ENCODE measurements around the gene TPRA1.

Gene TPRA1

DNA sequence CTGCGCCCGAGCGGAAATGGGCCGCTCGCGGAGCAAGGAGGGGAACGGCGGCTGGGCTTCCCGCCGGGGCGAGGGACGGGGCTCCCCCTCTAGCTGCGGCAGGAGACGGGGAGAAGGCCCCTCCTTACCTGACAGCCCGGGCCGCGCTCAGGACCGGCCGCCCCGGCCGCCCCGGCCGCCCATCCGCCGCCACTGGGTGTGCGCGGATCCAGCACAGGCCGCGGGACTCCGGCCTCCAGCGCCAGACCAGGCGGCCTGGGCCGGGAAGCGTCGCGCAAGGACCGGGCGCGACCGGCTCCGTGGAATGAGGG lies 296 bp downstream of the TPRA1 start:
- no peak for DNase-seq (ENCODE audit: low read depth, low spot score)

- no peak for DNase-seq (ENCODE audit: low read depth, low spot score)
Measured at GRCh38 chr3:127589600-127590281, 792 bp downstream of the TPRA1 start.

- DNase-seq (ENCODE audit: low read depth, low spot score) = no peak
Measured at GRCh38 chr3:127588806-127589577, 1.5 kb downstream of the TPRA1 start.

- no peak for DNase-seq (ENCODE audit: low read depth, low spot score)
Measured at GRCh38 chr3:127587876-127588275, 2.7 kb downstream of the TPRA1 start.

DNA sequence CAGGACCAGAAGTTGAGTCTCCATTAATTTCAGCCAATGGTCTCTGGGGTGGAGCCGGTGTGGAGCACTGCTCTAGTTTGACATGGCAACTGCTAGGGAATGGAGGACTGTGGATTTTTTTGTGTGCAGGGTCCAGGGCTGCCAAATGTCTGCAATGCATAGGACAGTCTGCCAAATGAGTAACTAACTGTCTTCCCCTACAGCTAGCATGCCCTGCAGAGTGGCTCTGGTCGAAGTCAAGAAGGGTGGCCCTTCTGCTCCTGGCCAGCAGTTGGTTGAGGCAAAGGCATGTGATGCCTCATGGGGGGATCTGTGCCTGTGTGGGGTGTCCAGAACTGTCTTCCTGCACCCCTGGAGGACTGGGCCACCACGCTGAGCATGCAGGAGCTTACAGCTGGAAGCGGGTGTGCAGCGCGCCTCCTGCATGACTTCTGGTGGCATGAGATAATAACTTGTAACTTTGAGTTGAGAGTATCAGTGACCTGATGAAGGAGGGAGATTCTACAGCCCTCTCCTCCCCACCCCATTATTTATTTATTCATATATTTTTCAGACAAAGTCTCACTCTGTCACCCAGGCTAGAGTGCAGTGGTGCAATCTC lies 4.6 kb downstream of the TPRA1 start:
- no peak for DNase-seq (ENCODE audit: low read depth, low spot score)

- no peak for DNase-seq (ENCODE audit: low read depth, low spot score)
Measured at GRCh38 chr3:127585163-127585812, 5.2 kb downstream of the TPRA1 start.

DNA sequence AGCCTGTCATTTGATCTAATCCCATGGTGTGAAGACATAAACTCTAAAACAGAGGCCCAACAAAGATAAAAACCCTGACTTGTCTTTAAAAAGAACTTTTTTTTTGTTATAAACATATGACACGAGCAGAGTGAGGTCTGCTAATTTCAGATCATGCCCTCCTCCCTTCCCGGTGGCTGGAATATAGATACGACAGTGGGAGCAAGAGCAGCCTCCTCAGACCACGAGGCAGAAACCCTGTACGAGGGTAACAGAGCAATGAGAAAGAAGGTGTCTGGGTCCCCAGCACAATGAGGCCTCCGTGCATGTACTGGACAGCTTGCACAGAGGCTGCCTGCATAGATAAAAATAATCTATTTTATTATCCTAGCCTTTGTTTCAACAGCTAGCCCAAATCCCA lies 5.8 kb downstream of the TPRA1 start:
- no peak for DNase-seq (ENCODE audit: low read depth, low spot score)

GRCh38 chr3:127580327-127581060 lies 10.0 kb downstream of the TPRA1 start:
- DNase-seq (ENCODE audit: low read depth, low spot score) = no peak

DNA sequence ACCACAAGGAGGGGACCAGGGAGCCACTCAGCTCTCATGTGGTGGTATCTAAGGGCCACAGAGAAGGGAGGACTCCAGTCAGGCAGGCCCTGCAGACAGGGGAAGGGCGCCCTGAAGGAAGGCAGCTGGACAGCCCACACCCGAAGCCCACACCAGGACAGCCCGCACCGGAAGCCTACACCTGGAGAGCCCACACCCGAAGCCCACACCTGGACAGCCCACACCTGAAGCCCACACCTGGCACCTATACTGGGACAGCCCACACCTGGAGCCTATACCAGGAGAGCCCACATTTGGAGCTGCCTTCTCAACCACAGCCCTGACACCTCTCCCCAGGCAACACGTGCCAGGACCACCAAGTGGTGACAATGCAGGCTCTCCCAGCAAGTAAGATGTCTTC lies 11.7 kb downstream of the TPRA1 start:
- DNase-seq (ENCODE audit: low read depth, low spot score) = no peak

GRCh38 chr3:127578168-127578567 lies 12.4 kb downstream of the TPRA1 start:
- DNase-seq (ENCODE audit: low read depth, low spot score) = no peak

DNA sequence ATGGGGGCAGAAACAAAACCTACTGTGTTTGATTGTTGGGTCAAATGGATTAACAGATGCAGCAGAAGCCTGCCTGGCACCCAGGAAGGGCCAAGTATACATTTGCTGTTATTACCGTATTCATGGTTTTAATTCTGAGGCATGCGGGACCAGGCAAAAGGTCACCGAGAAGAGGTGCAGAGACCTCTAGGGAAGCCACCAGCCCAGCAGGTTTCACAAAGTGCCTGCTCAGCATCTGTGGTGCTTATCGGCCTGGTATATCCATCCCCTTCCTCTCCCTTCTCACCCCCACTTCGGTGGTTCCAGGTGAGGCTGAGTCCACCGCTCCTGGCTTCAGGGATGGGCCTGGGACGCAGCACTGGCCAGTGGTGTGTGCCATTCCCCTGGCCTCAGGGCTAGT lies 13.1 kb downstream of the TPRA1 start:
- no peak for DNase-seq (ENCODE audit: low read depth, low spot score)

DNA sequence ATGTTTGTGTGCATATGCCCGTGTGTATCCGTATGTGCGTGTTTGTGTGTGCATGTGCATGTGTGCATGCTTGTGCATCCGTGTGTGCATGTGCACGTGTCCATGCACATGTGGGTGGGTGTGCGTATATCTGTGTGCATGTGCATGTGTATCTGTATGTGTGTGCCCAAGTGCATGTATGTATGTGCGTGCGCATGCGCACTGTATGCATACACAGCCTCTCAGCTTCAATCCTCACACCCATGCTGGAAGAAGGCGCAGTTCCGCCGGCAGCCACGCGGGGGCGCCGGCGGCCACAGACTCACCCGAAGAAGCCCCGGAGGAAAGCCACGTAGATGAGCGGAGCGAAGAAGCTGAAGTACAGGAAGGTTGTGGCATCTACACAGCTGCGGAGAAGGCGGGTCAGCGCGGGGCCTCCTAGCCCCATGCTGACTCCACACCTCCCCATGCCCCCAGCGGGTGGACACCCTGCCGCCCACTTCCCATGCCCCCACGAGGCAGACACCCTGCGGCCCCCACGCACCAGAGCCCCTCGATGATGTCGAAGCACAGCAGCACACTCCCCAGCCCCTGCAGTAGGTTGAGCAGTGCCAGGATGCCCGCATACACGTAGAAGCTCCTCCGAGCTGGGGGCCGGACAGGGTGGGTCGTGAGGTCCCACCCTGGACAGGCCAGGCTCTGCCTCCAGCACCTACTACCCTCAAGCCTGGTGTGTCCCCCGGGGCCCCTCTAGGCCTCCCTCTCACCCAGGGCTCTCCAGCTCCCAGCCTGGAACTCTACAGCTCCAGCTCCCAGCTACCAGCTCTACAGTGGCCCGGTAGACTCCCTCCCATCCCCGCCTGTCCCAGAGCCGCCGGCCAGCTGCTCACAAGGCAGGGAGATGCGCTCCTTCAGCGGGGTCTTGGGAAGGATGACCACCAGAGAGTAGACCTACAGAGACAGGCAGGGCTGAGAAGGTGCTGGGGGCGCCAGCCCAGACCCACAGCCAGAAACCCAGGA lies 15.4 kb downstream of the TPRA1 start:
- peak; percentile 65 for DNase-seq (ENCODE audit: low read depth, low spot score)

DNA sequence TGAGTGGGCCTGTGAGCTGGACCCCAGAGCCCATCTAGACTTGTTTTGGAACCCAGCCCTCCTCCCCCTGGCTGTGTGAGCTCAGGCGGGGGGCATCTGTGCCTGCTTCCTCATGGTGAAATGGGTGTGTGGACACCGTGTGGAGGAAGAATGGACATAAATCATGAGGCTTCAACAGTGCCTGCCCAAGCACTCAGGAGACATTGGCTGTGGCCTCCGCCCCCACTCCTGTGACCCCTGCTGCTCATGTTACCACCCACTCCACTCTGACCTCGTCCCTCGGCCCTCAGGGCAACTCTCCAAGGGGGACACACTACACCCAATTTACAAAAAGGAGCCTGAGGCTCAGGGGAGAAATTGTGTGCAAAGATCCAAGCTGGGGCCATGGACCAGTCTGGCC lies 16.6 kb downstream of the TPRA1 start:
- DNase-seq (ENCODE audit: low read depth, low spot score) = no peak

DNA sequence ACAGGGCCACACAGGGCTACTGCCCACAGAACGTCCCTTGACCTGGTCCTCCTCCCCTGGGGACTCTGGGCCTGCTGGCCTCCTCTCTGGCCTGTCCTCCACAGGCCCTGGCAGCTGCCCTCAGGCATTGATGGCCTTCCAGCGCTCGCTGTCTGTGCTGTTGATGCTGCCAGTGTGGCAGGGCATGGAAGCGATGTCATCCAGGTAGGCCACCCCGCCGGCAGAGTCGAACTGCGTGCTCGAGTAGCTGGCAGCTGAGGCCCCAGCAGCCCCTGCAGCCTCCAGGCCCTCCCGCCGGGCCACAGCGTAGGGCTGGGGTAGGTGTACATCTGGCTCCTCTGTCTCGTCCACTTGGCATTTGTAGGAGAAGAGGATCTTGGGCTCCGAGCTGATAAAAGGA lies 17.1 kb downstream of the TPRA1 start:
- DNase-seq (ENCODE audit: low read depth, low spot score) = no peak

- no peak for DNase-seq (ENCODE audit: low read depth, low spot score)
Measured at GRCh38 chr3:127572735-127573134, 17.8 kb downstream of the TPRA1 start.

DNA sequence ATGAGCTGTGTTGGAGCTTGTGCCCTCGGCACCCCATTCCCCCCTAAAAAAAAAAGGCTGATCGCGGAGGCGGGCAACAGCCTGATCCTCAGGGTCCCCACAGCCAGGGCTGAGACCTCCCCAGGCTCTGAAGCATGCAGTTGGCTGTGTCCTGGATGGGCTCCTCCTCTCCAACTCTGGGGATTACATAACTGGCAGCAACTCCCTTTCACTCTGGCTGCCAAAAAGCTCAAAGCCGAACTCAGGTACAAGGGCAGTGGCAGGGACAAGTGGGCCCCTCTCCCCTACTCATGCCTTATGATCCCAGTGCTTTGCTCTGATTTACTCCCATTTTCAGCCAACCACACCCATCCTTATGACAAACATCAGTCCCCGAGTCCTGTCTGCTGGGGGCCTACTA lies 18.3 kb downstream of the TPRA1 start:
- no peak for DNase-seq (ENCODE audit: low read depth, low spot score)

DNA sequence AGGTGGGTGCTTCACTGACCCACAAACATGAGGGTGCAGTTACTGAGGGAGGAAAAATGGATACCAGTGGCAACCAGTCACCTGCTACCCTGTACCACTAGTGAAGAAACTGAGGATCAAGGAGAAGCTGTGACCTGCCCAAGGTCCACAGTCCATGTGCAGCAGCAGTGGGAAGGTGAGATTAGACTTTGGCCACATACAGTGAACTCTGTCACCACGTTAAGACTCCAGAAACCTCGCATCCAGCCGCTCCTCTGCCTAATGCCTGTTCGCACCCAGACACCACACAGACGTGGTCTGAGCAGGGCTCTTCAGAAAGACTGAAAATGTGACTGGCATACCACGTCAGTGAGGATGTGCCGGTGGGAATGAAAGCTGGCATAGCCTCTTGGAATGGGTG lies 20.0 kb downstream of the TPRA1 start:
- no peak for DNase-seq (ENCODE audit: low read depth, low spot score)

- no peak for DNase-seq (ENCODE audit: low read depth, low spot score)
Measured at GRCh38 chr3:127569160-127569559, 21.4 kb downstream of the TPRA1 start.

DNA sequence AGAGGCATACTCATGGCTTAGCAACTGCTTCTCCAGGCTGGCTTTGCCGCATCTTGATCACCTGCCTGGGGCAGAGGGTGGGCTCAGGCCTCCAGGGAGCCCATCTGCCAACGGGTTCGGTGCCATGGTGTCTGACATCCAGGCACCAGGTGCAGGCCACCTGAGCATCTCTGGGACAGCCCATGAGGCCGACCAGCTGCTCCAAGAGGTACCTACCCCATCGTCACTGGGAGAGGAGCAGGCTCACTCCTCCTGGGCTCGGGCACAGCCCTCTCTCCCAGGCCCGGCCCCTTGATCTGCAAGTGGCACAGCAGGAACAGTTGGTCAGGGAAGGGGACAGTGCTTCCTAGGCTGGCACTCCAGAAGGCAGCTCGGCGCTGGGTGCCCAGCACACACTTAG lies 21.9 kb downstream of the TPRA1 start:
- DNase-seq (ENCODE audit: low read depth, low spot score) = no peak

- DNase-seq (ENCODE audit: low read depth, low spot score) = no peak
Measured at GRCh38 chr3:127566833-127567232, 23.7 kb downstream of the TPRA1 start.

GRCh38 chr3:127565711-127566110 lies 24.8 kb downstream of the TPRA1 start:
- no peak for DNase-seq (ENCODE audit: low read depth, low spot score)

Measured in activated CD4-positive, CD25-positive, alpha-beta regulatory T cell treated with anti-CD3 and anti-CD28 coated beads, Interleukin-2, amount 50 U/mL, for 16 hours (primary cell).